Brain microvascular endothelial cell (primary cell): ENCODE results near the gene MYL10.

ENCODE experiments used
- DNase-seq: peaks from one replicate; pipeline ENCODE4 v3.0.0-alpha.2; 2020
- H3K27ac ChIP-seq: fragments of 250-450 bp; sonication (Bioruptor Pico); 2 replicates; pipeline ENCODE4 v1.5.1; 2020; ENCODE audit warnings: mild to moderate bottlenecking, moderate library complexity
- H3K27me3 ChIP-seq: fragments of 250-450 bp; sonication (Bioruptor Pico); replicated peaks from 2 replicates; pipeline ENCODE4 v1.5.1; 2020; ENCODE audit warnings: mild to moderate bottlenecking
- H3K36me3 ChIP-seq: fragments of 250-450 bp; sonication (Bioruptor Pico); replicated peaks from 2 replicates; pipeline ENCODE4 v1.5.1; 2020; ENCODE audit warnings: mild to moderate bottlenecking
- H3K4me3 ChIP-seq: 2 replicates; pipeline ENCODE4 v1.5.1; 2011; ENCODE audit warnings: low read depth, mild to moderate bottlenecking, control low read depth, low read length, moderate library complexity
- in situ Hi-C: cut with HindIII; loops from 2 replicates; pipeline ENCODE4 v1.10.0; 2017; ENCODE audit warnings: low sequenced_read_pairs, low pct_ligation_motif_present
- TF ChIP-seq, protein P1 (sequence below): IDR thresholded peaks from 2 replicates; pipeline ENCODE4 v1.5.1; 2011; ENCODE audit warnings: low read depth, mild to moderate bottlenecking, moderate library complexity, low read length, control low read depth, inconsistent platforms; ENCODE audit errors: missing control alignments

Gene MYL10

GRCh38 chr7:101664436-101664835, 35.3 kb upstream of the MYL10 start:
- in situ Hi-C loops: no loop called here
- no peak for DNase-seq
- H3K4me3 ChIP-seq: no peak overlapping the region
- TF ChIP-seq, protein P1, sequence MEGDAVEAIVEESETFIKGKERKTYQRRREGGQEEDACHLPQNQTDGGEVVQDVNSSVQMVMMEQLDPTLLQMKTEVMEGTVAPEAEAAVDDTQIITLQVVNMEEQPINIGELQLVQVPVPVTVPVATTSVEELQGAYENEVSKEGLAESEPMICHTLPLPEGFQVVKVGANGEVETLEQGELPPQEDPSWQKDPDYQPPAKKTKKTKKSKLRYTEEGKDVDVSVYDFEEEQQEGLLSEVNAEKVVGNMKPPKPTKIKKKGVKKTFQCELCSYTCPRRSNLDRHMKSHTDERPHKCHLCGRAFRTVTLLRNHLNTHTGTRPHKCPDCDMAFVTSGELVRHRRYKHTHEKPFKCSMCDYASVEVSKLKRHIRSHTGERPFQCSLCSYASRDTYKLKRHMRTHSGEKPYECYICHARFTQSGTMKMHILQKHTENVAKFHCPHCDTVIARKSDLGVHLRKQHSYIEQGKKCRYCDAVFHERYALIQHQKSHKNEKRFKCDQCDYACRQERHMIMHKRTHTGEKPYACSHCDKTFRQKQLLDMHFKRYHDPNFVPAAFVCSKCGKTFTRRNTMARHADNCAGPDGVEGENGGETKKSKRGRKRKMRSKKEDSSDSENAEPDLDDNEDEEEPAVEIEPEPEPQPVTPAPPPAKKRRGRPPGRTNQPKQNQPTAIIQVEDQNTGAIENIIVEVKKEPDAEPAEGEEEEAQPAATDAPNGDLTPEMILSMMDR: no peak
- H3K36me3 ChIP-seq: no peaks in the 10 kb centered on the region
- H3K27me3 ChIP-seq: no peaks in the 10 kb centered on the region
- no peak overlapping the region for H3K27ac ChIP-seq

DNA sequence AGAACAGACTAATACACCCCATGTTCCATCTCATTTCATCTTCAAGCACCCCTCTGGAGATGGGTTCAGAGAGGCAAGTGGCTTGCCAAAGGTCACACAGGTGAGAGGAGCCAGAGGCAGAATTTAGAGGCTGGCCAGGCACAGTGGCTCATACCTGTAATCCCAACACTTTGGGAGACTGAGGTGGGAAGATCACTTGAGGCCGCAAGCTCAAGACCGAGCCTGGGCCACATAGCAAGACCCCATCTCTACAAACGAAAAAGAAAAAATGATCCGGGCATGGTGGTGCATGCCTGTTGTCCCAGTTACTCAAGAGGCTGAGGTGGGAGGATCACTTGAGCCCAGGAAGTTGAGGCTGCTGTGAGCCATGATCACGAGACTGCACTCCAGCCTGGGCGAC, 34.7 kb upstream of the MYL10 start:
- DNase-seq: no peak
- TF ChIP-seq, protein P1: no peak
- Histone ChIP-seq H3K36me3 (no peaks in the 10 kb centered on the region), H3K4me3 (no peak overlapping the region), H3K27me3 (no peaks in the 10 kb centered on the region), H3K27ac (no peak overlapping the region)
- in situ Hi-C loops: no loop called here

- Histone ChIP-seq H3K27me3 (no peaks in the 10 kb centered on the region), H3K36me3 (no peaks in the 10 kb centered on the region), H3K4me3 (no peak overlapping the region), H3K27ac (no peak overlapping the region)
- no peak for DNase-seq
- TF ChIP-seq, protein P1: no peak
- in situ Hi-C loops: no loop called here
These were observed 33.4 kb upstream of the MYL10 start for GRCh38 chr7:101662447-101662998.

DNA sequence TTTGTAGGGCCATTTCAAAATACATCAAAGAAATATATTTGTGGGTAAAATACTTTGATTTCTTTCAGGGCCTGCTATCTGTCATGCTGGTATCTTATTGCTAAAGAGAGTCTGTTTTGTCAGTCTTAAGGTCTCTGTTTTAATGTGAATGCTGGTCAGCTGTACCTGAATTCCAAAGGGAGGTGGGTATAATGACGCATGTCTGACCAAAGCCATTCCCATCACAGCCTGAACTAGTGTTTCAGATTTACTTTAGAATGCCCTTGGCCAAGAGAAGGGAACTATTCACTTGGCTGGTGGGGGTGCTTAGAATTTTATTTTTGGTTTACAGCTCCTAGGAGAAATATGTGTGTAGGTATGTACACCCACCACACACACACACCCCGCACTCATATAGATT, 30.6 kb upstream of the MYL10 start:
- in situ Hi-C loops: no loop called here
- Histone ChIP-seq H3K4me3 (no peak overlapping the region), H3K27me3 (no peaks in the 10 kb centered on the region), H3K36me3 (no peaks in the 10 kb centered on the region), H3K27ac (no peak overlapping the region)
- no peak for DNase-seq
- TF ChIP-seq, protein P1: no peak

- no peak overlapping the region for H3K27ac ChIP-seq
- in situ Hi-C loops: no loop called here
- TF ChIP-seq, protein P1: no peak
- no peak overlapping the region for H3K4me3 ChIP-seq
- no peaks in the 10 kb centered on the region for H3K36me3 ChIP-seq
- peaks cover 2% of the 10 kb centered on the region for H3K27me3 ChIP-seq
- no peak for DNase-seq
These were observed 28.1 kb upstream of the MYL10 start for GRCh38 chr7:101657171-101657570.

DNA sequence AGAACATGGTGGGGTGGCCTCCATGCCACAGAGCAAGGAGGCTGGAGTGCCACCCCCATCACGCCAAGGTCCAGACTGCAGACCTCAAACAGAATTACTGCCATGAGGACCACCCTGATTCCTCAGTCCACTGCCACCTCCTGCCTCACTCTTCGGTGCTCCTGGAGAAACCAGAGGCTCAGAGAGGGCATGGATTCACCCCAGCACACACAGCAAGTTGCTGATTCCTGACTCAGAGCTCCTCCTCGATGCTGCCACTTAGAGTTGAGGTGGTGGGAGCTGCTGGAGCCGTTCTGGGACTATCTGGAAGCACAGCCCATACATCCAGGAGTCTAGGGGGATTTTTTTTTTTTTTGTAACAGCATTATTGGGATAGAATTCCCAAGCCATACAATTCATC, 22.0 kb upstream of the MYL10 start:
- in situ Hi-C loops: no loop called here
- no peak for DNase-seq
- no peak overlapping the region for H3K4me3 ChIP-seq
- peaks cover 2% of the 10 kb centered on the region for H3K27me3 ChIP-seq
- TF ChIP-seq, protein P1: no peak
- no peak overlapping the region for H3K27ac ChIP-seq
- H3K36me3 ChIP-seq: no peaks in the 10 kb centered on the region
